Spleen (tissue), 11 donors: ENCODE data around the gene AHCYL2. TPM values are rescaled to one million over a fixed set of nuclear protein-coding genes. Genes with fewer than 3 reads are reported as not detected.

ENCODE experiments used
- DNase-seq: peaks from one replicate; pipeline ENCODE4 v3.0.0-alpha.2; 2020
- H3K27ac ChIP-seq, 8 donors: fragments of 200-600 bp; sonication (generic) in 7 of 8; 1 replicate in 4 of 8; 2 replicates in 4 of 8; pipeline versions ENCODE4 v1.5.0 to v1.8.0; 2016 to 2021; ENCODE audit warnings: inconsistent platforms in 4 of 8, mild to moderate bottlenecking in 4 of 8, moderate library complexity in 1 of 8
- H3K27me3 ChIP-seq, 7 donors: fragments of 200-600 bp; sonication (generic) in 6 of 7; replicated peaks in 1 of 7; 1 replicate in 4 of 7; 2 replicates in 3 of 7; pipeline versions ENCODE4 v1.5.0 to v1.8.0; 2016 to 2021; ENCODE audit warnings: inconsistent platforms in 3 of 7, mild to moderate bottlenecking in 1 of 7
- H3K36me3 ChIP-seq, 6 donors: fragments of 200-600 bp; sonication (generic) in 5 of 6; 1 replicate in 4 of 6; 2 replicates in 2 of 6; pipeline versions ENCODE4 v1.5.0 to v1.8.0; 2016 to 2021; ENCODE audit warnings: inconsistent platforms in 2 of 6
- H3K4me1 ChIP-seq, 6 donors: fragments of 200-600 bp; sonication (generic) in 5 of 6; 1 replicate in 3 of 6; 2 replicates in 3 of 6; pipeline versions ENCODE4 v1.5.0 to v1.8.0; 2016 to 2021; ENCODE audit warnings: inconsistent platforms in 3 of 6
- H3K4me3 ChIP-seq, 8 donors: fragments of 200-600 bp; sonication (generic) in 7 of 8; 1 replicate in 4 of 8; 2 replicates in 4 of 8; pipeline versions ENCODE4 v1.5.0 to v1.8.0; 2016 to 2021; ENCODE audit warnings: inconsistent platforms in 4 of 8, mild to moderate bottlenecking in 4 of 8, moderate library complexity in 2 of 8
- H3K9me3 ChIP-seq, 8 donors: fragments of 200-600 bp; sonication (generic) in 7 of 8; 1 replicate in 4 of 8; 2 replicates in 4 of 8; pipeline versions ENCODE4 v1.5.0 to v1.8.0; 2016 to 2021; ENCODE audit warnings: inconsistent platforms in 4 of 8
- POLR2A ChIP-seq, 3 donors: fragments of 450-650 bp; IDR thresholded peaks; one replicate each; pipeline ENCODE4 v1.5.1; 2017; ENCODE audit warnings: antibody characterized with exemption in 3 of 3, mild to moderate bottlenecking in 1 of 3
- POLR2AphosphoS5 ChIP-seq, 3 donors: sonication (generic); formaldehyde crosslinking; IDR thresholded peaks; one replicate each; pipeline ENCODE4 v1.5.1; 2017; ENCODE audit warnings: antibody characterized with exemption in 3 of 3
- WGBS, 5 donors: extraction: QIAGEN DNeasy Blood & Tissue Kit in 3 of 5; methylation state at CpG; one replicate each; pipeline versions ENCODE4 v1.1.5 to v1.1.7; 2013 to 2018; 5-methylcytosine and 5-hydroxymethylcytosine counted together
- intact Hi-C: fragments of 100-400 bp; cut with DNase I; formaldehyde crosslinking; loops from one replicate; pipeline ENCODE4 v1.15.0; 2023; ENCODE audit warnings: low total_unique reads
- polyA plus RNA-seq, 3 donors: library from polyadenylated mRNA; stranded (reverse); fragments of 200-250 nt; gene quantifications; one replicate each; pipeline ENCODE4 v1.2.1, GENCODE V29; 2013
- total RNA-seq, 7 donors: library from RNA; depleted of rRNA in 3 of 7; stranded (reverse); fragments of >200 nt in 3 of 7; fragmentation: NEBNext Ultra II Directional in 4 of 7; extraction: Animal tissue kit (Norgen Biotek cat#: 25700) in 4 of 7; gene quantifications; one replicate each; pipeline versions ENCODE4 v1.1.0 to v1.2.1, GENCODE V29; 2016 to 2021
- TF ChIP-seq, protein P1 (sequence below), 11 experiments: fragments of 200-600 bp in 7 of 11; fragments of 450-650 bp in 4 of 11; sonication (generic) in 4 of 11; IDR thresholded peaks in 8 of 11; conservative IDR thresholded peaks in 3 of 11; 1 replicate in 7 of 11; 2 replicates in 4 of 11; pipeline versions ENCODE4 v1.4.0 to v1.8.0; 2016 to 2021; ENCODE audit warnings: antibody characterized with exemption in 11 of 11, inconsistent platforms in 4 of 11, mild to moderate bottlenecking in 1 of 11
- donor health status: healthy with polysubstance abuse.
- donor health status: DM: no; HTN: no; CAD: no; lungs with moderate emphysema.
- donor health status: DM: no; HTN: no; CAD: no.
- donor health status: Bipolar disorder and iron deficiency.
- donor health status: healthy.
- donor health status: DM: no; HTN: no; CAD: no.
- donor health status: DM: yes; HTN: yes; CAD: no.

The AHCYL2 gene
- total and polyA plus RNA-seq, 10 donors = 3.1 to 20.1 (median 17.8) TPM

DNA sequence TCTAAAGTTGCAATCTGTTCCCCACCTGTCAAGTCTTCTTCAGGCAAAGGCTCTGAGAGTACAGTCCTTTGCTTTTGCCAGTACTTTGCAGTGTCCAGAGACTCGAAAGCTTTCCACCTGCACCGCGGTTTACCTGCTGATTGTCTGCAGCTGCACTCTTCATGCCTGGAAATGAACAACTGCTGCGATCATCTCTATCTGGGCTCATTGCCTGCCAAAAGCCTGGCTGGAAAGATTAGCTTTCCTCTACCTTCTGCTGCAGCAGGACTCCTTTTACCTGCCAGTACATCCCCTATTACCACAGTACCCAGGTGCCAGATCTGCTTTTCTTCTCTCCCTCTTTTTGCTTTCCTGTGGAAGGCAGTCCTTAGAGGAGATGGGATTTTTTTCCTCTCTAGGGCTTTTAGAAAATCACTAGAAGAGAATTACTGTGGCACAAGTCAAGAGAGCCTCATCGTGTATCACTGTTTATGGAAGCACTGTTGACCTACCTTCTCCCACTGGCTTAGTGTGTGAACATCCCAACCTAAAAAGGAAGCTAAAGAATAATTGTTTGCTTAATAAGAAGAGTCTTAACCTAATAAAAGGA, 211.6 kb downstream of the AHCYL2 start:
- Histone ChIP-seq H3K9me3 (no peaks in the 10 kb centered on the region), H3K27me3 (peaks cover 0 to 45% (median 13%) of the 10 kb centered on the region in 7 donors), H3K4me3 (no peak overlapping the region), H3K36me3 (no peaks in the 10 kb centered on the region), H3K4me1 (peaks cover 6 to 24% (median 18%) of the 10 kb centered on the region in 6 donors), H3K27ac (no peak overlapping the region)
- intact Hi-C loops = no loop called here
- DNase-seq = no peak
- TF ChIP-seq POLR2AphosphoS5 (IDR thresholded peaks at IDR 0.05) (no peak), POLR2A (IDR thresholded peaks at IDR 0.05) (no peak)
- TF ChIP-seq, protein P1, sequence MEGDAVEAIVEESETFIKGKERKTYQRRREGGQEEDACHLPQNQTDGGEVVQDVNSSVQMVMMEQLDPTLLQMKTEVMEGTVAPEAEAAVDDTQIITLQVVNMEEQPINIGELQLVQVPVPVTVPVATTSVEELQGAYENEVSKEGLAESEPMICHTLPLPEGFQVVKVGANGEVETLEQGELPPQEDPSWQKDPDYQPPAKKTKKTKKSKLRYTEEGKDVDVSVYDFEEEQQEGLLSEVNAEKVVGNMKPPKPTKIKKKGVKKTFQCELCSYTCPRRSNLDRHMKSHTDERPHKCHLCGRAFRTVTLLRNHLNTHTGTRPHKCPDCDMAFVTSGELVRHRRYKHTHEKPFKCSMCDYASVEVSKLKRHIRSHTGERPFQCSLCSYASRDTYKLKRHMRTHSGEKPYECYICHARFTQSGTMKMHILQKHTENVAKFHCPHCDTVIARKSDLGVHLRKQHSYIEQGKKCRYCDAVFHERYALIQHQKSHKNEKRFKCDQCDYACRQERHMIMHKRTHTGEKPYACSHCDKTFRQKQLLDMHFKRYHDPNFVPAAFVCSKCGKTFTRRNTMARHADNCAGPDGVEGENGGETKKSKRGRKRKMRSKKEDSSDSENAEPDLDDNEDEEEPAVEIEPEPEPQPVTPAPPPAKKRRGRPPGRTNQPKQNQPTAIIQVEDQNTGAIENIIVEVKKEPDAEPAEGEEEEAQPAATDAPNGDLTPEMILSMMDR (IDR thresholded peaks at IDR 0.05 in 8 of 11, conservative IDR thresholded peaks at IDR 0.05 in 3 of 11) = no peak
- 86 to 97% (median 95%) methylated on average over 5 of the region's 5 CpGs for WGBS, 5 donors

- DNase-seq = no peak
- Histone ChIP-seq H3K27ac (no peak overlapping the region), H3K27me3 (peaks cover 0 to 41% (median 13%) of the 10 kb centered on the region in 7 donors), H3K36me3 (no peaks in the 10 kb centered on the region), H3K4me3 (no peak overlapping the region), H3K9me3 (no peaks in the 10 kb centered on the region), H3K4me1 (peaks cover 6 to 24% (median 18%) of the 10 kb centered on the region in 6 donors)
- no peak for TF ChIP-seq POLR2AphosphoS5 (IDR thresholded peaks at IDR 0.05)
- no peak for TF ChIP-seq POLR2A (IDR thresholded peaks at IDR 0.05)
- TF ChIP-seq, protein P1 (IDR thresholded peaks at IDR 0.05 in 8 of 11, conservative IDR thresholded peaks at IDR 0.05 in 3 of 11) = no peak
- WGBS, 5 donors = 94 to 99% (median 97%) methylated on average over 5 of the region's 5 CpGs
- intact Hi-C loops = no loop called here
Observed at GRCh38 chr7:129437190-129437589, 212.4 kb downstream of the AHCYL2 start.

GRCh38 chr7:129438281-129438838, 213.5 kb downstream of the AHCYL2 start:
- no peak for DNase-seq
- no peak overlapping the region for H3K4me3 ChIP-seq
- peaks cover 4 to 18% (median 14%) of the 10 kb centered on the region in 6 donors for H3K4me1 ChIP-seq
- peaks cover 0 to 30% (median 6%) of the 10 kb centered on the region in 7 donors for H3K27me3 ChIP-seq
- H3K27ac ChIP-seq = no peak overlapping the region
- WGBS, 5 donors = 87 to 98% (median 94%) methylated on average over 6 of the region's 6 CpGs
- no peaks in the 10 kb centered on the region for H3K36me3 ChIP-seq
- intact Hi-C loops = no loop called here
- TF ChIP-seq, protein P1 (IDR thresholded peaks at IDR 0.05 in 8 of 11, conservative IDR thresholded peaks at IDR 0.05 in 3 of 11) = no peak
- TF ChIP-seq POLR2AphosphoS5 (IDR thresholded peaks at IDR 0.05) (no peak), POLR2A (IDR thresholded peaks at IDR 0.05) (no peak)
- H3K9me3 ChIP-seq = no peaks in the 10 kb centered on the region

GRCh38 chr7:129438839-129439651, 214.2 kb downstream of the AHCYL2 start:
- Histone ChIP-seq H3K36me3 (no peaks in the 10 kb centered on the region), H3K9me3 (no peaks in the 10 kb centered on the region), H3K27ac (no peak overlapping the region), H3K4me3 (no peak overlapping the region), H3K27me3 (peaks cover 0 to 25% (median 6%) of the 10 kb centered on the region in 7 donors), H3K4me1 (peaks cover 0 to 12% (median 9%) of the 10 kb centered on the region in 6 donors)
- TF ChIP-seq POLR2A (IDR thresholded peaks at IDR 0.05) = no peak
- no peak for TF ChIP-seq POLR2AphosphoS5 (IDR thresholded peaks at IDR 0.05)
- TF ChIP-seq, protein P1 (IDR thresholded peaks at IDR 0.05 in 8 of 11, conservative IDR thresholded peaks at IDR 0.05 in 3 of 11) = no peak
- DNase-seq = no peak
- intact Hi-C loops = no loop called here
- WGBS, 5 donors = 59 to 88% (median 77%) methylated on average over 5 of the region's 5 CpGs
